HCT116 (cell line): ENCODE results near the gene SLMAP. TPM values are rescaled to one million over a fixed set of nuclear protein-coding genes. Genes with fewer than 3 reads are reported as not detected.

Experiments used
- ATAC-seq: fragments of 200-7000 bp; cut with Tn5 transposase; 2 replicates; pipeline ENCODE4 v1.9.1; 2020; ENCODE audit warnings: mild to moderate bottlenecking, moderate library complexity
- BruUV-seq: library from RNA; stranded (reverse); fragments of 400-500 nt; replicated peaks from 2 replicates; lab custom pipeline; 2021; lab: Mats Ljungman, UMichigan
- CTCF ChIA-PET: fragments of 300-600 bp; sonication (Branson Sonifier 250); formaldehyde crosslinking; loops from one replicate; lab custom pipeline; 2021; ENCODE audit warnings: antibody characterized with exemption; lab: Charles Lee
- POLR2A ChIA-PET: fragments of 300-600, 350-600 bp; sonication (Branson Sonifier 250); formaldehyde crosslinking; loops from one replicate; lab custom pipeline; 2021; ENCODE audit warnings: antibody characterized with exemption; lab: Charles Lee
- RAD21 ChIA-PET, 2 experiments: fragments of 300-600 bp; sonication (Branson Sonifier 250); formaldehyde crosslinking; loops; one replicate each; lab custom pipeline; 2023; ENCODE audit warnings: low total read pairs in 2 of 2; ENCODE audit not compliant: uncharacterized antibody in 2 of 2, unreplicated experiment in 2 of 2, low non-redundant PET in 1 of 2; lab: Charles Lee
- DNase-seq: peaks from one replicate; pipeline ENCODE4 v3.0.0-alpha.2; 2010; ENCODE audit warnings: low read depth, low spot score
- H2AFZ ChIP-seq: fragments of 200-600 bp; shearing (Covaris generic), sonication (generic); 2 replicates; pipeline ENCODE4 v1.6.1; 2017; ENCODE audit warnings: low read depth, mixed run types, mixed read lengths, antibody characterized with exemption, low read length; ENCODE audit not compliant: poor library complexity, severe bottlenecking
- H3K27ac ChIP-seq: 2 replicates; pipeline ENCODE4 v1.5.1; 2012; ENCODE audit warnings: low read depth, low read length
- H3K27me3 ChIP-seq: fragments of 200-600 bp; sonication (generic); 2 replicates; pipeline ENCODE4 v1.6.1; 2016; ENCODE audit warnings: mixed run types, low read length, mixed read lengths; ENCODE audit not compliant: insufficient read depth
- H3K36me3 ChIP-seq, 2 experiments: fragments of 200-500 bp in 1 of 2; fragments of 200-600 bp in 1 of 2; sonication (Bioruptor generic) in 1 of 2; sonication (generic) in 1 of 2; 2 replicates each; pipeline versions ENCODE4 v1.5.1 to v1.6.1; 2014 to 2016; ENCODE audit warnings: low read length in 2 of 2, inconsistent platforms in 1 of 2, mixed read lengths in 1 of 2, mixed run types in 1 of 2; ENCODE audit not compliant: insufficient read depth in 2 of 2, control insufficient read depth in 1 of 2
- H3K4me1 ChIP-seq, 2 experiments: fragments of 200-600 bp in 1 of 2; sonication (generic) in 1 of 2; 2 replicates each; pipeline versions ENCODE4 v1.5.1 to v1.6.1; 2012 to 2017; ENCODE audit warnings: low read length in 2 of 2, inconsistent platforms in 1 of 2, mild to moderate bottlenecking in 1 of 2, mixed read lengths in 1 of 2, mixed run types in 1 of 2, moderate library complexity in 1 of 2; ENCODE audit not compliant: insufficient read depth in 2 of 2, control insufficient read depth in 1 of 2
- H3K4me2 ChIP-seq: fragments of 200-600 bp; sonication (generic); 2 replicates; pipeline ENCODE4 v1.6.1; 2017; ENCODE audit warnings: mixed run types, low read length, mixed read lengths
- H3K4me3 ChIP-seq, 2 experiments: fragments of 200-600 bp in 1 of 2; sonication (generic) in 1 of 2; replicated peaks in 1 of 2; 2 replicates each; pipeline ENCODE4 v1.5.1; 2011 to 2016; ENCODE audit warnings: low read length in 2 of 2, control low read depth in 1 of 2, low read depth in 1 of 2, mild to moderate bottlenecking in 1 of 2, mixed read lengths in 1 of 2, mixed run types in 1 of 2
- H3K79me2 ChIP-seq: fragments of 200-600 bp; sonication (generic); 2 replicates; pipeline ENCODE4 v1.6.1; 2017; ENCODE audit warnings: mild to moderate bottlenecking, mixed run types, low read length, moderate library complexity, mixed read lengths; ENCODE audit not compliant: insufficient read depth
- H3K9ac ChIP-seq: fragments of 200-600 bp; sonication (generic); 2 replicates; pipeline ENCODE4 v1.6.1; 2016; ENCODE audit warnings: low read length, mixed read lengths
- H3K9me2 ChIP-seq: fragments of 200-600 bp; sonication (generic), shearing (Covaris generic); 2 replicates; pipeline ENCODE4 v1.6.1; 2017; ENCODE audit warnings: mixed run types, mild to moderate bottlenecking, moderate library complexity; ENCODE audit not compliant: insufficient read depth
- H3K9me3 ChIP-seq, 2 experiments: fragments of 200-500 bp in 1 of 2; fragments of 200-600 bp in 1 of 2; sonication (Bioruptor generic) in 1 of 2; sonication (generic) in 1 of 2; 2 replicates each; pipeline ENCODE4 v1.6.1; 2014 to 2017; ENCODE audit warnings: low read length in 2 of 2, mixed read lengths in 2 of 2, inconsistent platforms in 1 of 2, low read depth in 1 of 2, mild to moderate bottlenecking in 1 of 2, mixed run types in 1 of 2, moderate library complexity in 1 of 2; ENCODE audit not compliant: control insufficient read depth in 1 of 2, insufficient read depth in 1 of 2
- H4K20me1 ChIP-seq: fragments of 200-600 bp; sonication (generic), shearing (Covaris generic); 2 replicates; pipeline ENCODE4 v1.6.1; 2017; ENCODE audit warnings: mixed run types, mild to moderate bottlenecking, moderate library complexity; ENCODE audit not compliant: insufficient read depth
- CBX3 ChIP-seq: IDR thresholded peaks from 2 replicates; pipeline ENCODE4 v1.6.1; 2012; ENCODE audit warnings: low read depth
- EGR1 ChIP-seq: IDR thresholded peaks from 2 replicates; pipeline ENCODE4 v1.6.1; 2012; ENCODE audit warnings: low read depth
- EZH2 ChIP-seq: fragments of 200-600 bp; sonication (generic); IDR thresholded peaks from 2 replicates; pipeline ENCODE4 v1.6.1; 2017; ENCODE audit warnings: antibody characterized with exemption, mixed run types
- EZH2phosphoT487 ChIP-seq: fragments of 200-600 bp; IDR thresholded peaks from 2 replicates; pipeline ENCODE4 v1.6.1; 2018; ENCODE audit warnings: antibody characterized with exemption, borderline replicate concordance
- JUND ChIP-seq: IDR thresholded peaks from 2 replicates; pipeline ENCODE4 v1.6.1; 2012
- POLR2A ChIP-seq: IDR thresholded peaks from 2 replicates; pipeline ENCODE4 v1.7.0; 2011; ENCODE audit warnings: borderline replicate concordance; ENCODE audit not compliant: insufficient read depth, insufficient read length; ENCODE audit errors: extremely low read depth
- SIN3A ChIP-seq: IDR thresholded peaks from 2 replicates; pipeline ENCODE4 v1.6.1; 2012; ENCODE audit warnings: low read depth
- TCF7L2 ChIP-seq: IDR thresholded peaks from 2 replicates; pipeline ENCODE4 v1.7.0; 2011; ENCODE audit warnings: borderline replicate concordance, inconsistent platforms; ENCODE audit not compliant: insufficient read depth, insufficient read length; ENCODE audit errors: extremely low read depth
- YY1 ChIP-seq: IDR thresholded peaks from 2 replicates; pipeline ENCODE4 v1.6.1; 2011; ENCODE audit warnings: low read length, low read depth, moderate library complexity, mild to moderate bottlenecking; ENCODE audit not compliant: insufficient replicate concordance; ENCODE audit errors: extremely low read depth
- ZNF274 ChIP-seq: fragments of 200-500 bp; sonication (Bioruptor generic); IDR thresholded peaks from 2 replicates; pipeline ENCODE4 v1.6.1; 2014; ENCODE audit warnings: mild to moderate bottlenecking, low read depth, low read length, inconsistent platforms
- intact Hi-C: fragments of 100-400 bp; cut with micrococcal nuclease; formaldehyde crosslinking; loops from 2 replicates; pipeline ENCODE4 v1.10.0; 2022
- total RNA-seq: library from RNA; stranded (reverse); gene quantifications from one replicate; pipeline ENCODE4 v1.2.1, GENCODE V29; 2021; ENCODE audit not compliant: unreplicated experiment
- TF ChIP-seq, protein P1 (sequence below): IDR thresholded peaks from 2 replicates; pipeline ENCODE4 v1.6.1; 2011; ENCODE audit warnings: mild to moderate bottlenecking, low read length, moderate library complexity; ENCODE audit not compliant: insufficient replicate concordance; ENCODE audit errors: extremely low read depth
- TF ChIP-seq, protein P2 (sequence below): IDR thresholded peaks from 2 replicates; pipeline ENCODE4 v1.6.1; 2012

SLMAP gene
- total RNA-seq, 1 experiment from 2014 or later = 81.0 TPM

- peaks cover 19 to 22% of the 10 kb centered on the region in 2 experiments; a peak in 3 of 4 replicates for H3K36me3 ChIP-seq
- no peak for DNase-seq
- H3K4me3 ChIP-seq = no peak overlapping the region
- H3K9me3 ChIP-seq = no peaks in the 10 kb centered on the region
- no peak for ATAC-seq
- no TSS peak for BruUV-seq
- intact Hi-C loops = no loop called here
- H3K9me2 ChIP-seq = no peaks in the 10 kb centered on the region
- no peak overlapping the region for H3K27ac ChIP-seq
- no peaks in the 10 kb centered on the region for H3K79me2 ChIP-seq
- TF ChIP-seq JUND = no peak
- no peaks in the 10 kb centered on the region for H3K4me1 ChIP-seq
- H3K9ac ChIP-seq = no peak overlapping the region
- no peak overlapping the region for H2AFZ ChIP-seq
- CTCF ChIA-PET = no interaction called here
- no peaks in the 10 kb centered on the region for H4K20me1 ChIP-seq
- H3K4me2 ChIP-seq = no peak overlapping the region
- POLR2A ChIA-PET = no interaction called here
- H3K27me3 ChIP-seq = no peaks in the 10 kb centered on the region
- RAD21 ChIA-PET = no interaction called here
Measured at GRCh38 chr3:57917601-57918000, 161.5 kb downstream of the SLMAP start.

GRCh38 chr3:57918123-57918837 is 162.2 kb downstream of the SLMAP start:
- Histone ChIP-seq H4K20me1 (no peaks in the 10 kb centered on the region), H3K4me2 (no peak overlapping the region), H3K27me3 (no peaks in the 10 kb centered on the region), H3K79me2 (no peaks in the 10 kb centered on the region), H3K9me2 (no peaks in the 10 kb centered on the region), H3K36me3 (peaks cover 17 to 18% of the 10 kb centered on the region in 2 experiments; a peak in 3 of 4 replicates), H2AFZ (no peak overlapping the region), H3K9ac (no peak overlapping the region), H3K4me3 (no peak overlapping the region), H3K27ac (no peak overlapping the region), H3K9me3 (no peaks in the 10 kb centered on the region), H3K4me1 (no peaks in the 10 kb centered on the region)
- no peak for DNase-seq
- no peak for ATAC-seq
- no TSS peak for BruUV-seq
- CTCF ChIA-PET = no interaction called here
- RAD21 ChIA-PET = no interaction called here
- POLR2A ChIA-PET = no interaction called here
- TF ChIP-seq ZNF274 (no peak), EZH2 (no peak), CBX3 (no peak), SIN3A (no peak), TCF7L2 (no peak), EGR1 (no peak), EZH2phosphoT487 (no peak), POLR2A (no peak), YY1 (no peak)
- TF ChIP-seq, protein P1, sequence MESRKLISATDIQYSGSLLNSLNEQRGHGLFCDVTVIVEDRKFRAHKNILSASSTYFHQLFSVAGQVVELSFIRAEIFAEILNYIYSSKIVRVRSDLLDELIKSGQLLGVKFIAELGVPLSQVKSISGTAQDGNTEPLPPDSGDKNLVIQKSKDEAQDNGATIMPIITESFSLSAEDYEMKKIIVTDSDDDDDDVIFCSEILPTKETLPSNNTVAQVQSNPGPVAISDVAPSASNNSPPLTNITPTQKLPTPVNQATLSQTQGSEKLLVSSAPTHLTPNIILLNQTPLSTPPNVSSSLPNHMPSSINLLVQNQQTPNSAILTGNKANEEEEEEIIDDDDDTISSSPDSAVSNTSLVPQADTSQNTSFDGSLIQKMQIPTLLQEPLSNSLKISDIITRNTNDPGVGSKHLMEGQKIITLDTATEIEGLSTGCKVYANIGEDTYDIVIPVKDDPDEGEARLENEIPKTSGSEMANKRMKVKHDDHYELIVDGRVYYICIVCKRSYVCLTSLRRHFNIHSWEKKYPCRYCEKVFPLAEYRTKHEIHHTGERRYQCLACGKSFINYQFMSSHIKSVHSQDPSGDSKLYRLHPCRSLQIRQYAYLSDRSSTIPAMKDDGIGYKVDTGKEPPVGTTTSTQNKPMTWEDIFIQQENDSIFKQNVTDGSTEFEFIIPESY = no peak
- TF ChIP-seq, protein P2, sequence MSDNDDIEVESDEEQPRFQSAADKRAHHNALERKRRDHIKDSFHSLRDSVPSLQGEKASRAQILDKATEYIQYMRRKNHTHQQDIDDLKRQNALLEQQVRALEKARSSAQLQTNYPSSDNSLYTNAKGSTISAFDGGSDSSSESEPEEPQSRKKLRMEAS = no peak
- intact Hi-C loops = no loop called here
